KBM-7 (cell line): ENCODE data around the gene OR12D2.
A peak's percentile ranks its signal among the peaks of the same experiment; 100 is the strongest.
"Not testable (repeated sequence)": the region's sequence is repeated elsewhere in the genome, so short reads cannot be mapped to it uniquely, and the experiment has no call there.

Source experiments
- DNase-seq: peaks from one replicate; pipeline ENCODE4 v3.0.0-alpha.2; 2015
- in situ Hi-C: fragments of 300-500 bp; cut with MboI; formaldehyde crosslinking; loops from 2 replicates; pipeline ENCODE4 v1.14.3; 2020; ENCODE audit warnings: low sequenced_read_pairs, low pct_unique_long_range_greater_than_20kb, mixed read lengths

Gene OR12D2, protein sequence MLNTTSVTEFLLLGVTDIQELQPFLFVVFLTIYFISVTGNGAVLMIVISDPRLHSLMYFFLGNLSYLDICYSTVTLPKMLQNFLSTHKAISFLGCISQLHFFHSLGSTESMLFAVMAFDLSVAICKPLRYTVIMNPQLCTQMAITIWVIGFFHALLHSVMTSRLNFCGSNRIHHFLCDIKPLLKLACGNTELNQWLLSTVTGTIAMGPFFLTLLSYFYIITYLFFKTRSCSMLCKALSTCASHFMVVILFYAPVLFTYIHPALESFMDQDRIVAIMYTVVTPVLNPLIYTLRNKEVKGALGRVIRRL

DNA sequence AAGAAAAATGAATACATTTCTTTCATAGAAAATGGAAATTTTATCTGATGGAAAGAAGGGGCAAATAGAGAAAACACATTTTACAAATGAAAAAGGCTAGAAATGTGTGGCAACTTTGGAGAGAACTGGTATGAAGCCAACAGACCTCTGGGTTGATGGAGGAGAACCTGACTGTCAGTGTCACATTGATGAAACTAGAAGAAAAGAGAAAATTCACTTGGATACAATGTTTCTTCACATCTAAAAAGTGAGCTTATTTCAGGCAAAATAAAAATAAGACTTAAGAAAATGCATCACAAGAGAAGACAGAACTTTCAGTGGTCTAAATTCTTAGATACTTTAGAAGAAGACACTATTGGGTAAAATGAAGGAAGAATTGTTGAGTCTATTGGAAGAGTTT, at the start of gene OR12D2:
Gene OR12D2, plus strand, starts transcription at position 301 of the 400 bp plus-strand sequence. CDS start 1,069 bp downstream, outside the sequence.
- in situ Hi-C loops: no loop called here
- DNase-seq: no peak

DNA sequence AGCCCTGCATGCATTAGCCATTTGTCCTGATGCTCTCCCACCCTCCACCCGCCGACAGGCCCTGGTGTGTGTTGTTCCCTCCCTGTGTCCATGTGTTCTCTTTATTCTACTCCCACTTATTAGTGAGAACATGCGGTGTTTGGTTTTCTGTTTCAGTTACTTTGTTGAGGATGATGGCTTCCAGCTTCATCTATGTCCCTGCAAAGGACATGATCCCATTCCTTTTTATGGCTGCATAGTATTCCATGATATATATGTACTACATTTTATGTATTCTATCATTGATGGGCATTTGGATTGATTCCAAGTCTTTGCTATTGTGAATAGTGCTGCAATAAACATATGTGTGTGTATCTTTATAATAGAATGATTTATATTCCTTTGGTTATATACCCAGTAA, 46.1 kb upstream of the OR12D2 start:
- DNase-seq, in situ Hi-C loops: not testable (repeated sequence)

DNA sequence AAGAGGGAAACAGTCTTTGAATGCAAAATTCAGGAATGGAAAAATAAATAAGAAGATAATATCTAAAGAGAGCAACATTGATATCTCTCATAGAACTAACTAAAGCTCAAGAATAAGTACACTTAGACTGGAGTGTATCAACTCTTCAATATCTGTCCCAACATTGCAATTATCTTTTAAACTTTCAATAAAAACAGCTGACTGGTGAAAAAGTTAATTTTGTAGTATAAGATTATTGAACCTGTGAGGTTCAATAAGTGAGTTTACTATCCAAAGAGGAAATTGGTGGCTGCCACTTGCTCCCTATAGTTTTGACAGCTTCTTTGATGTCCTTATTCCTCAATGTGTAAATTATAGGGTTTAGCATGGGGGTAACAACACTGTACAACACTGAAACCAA, 40.5 kb upstream of the OR12D2 start:
- no peak for DNase-seq
- in situ Hi-C loops: no loop called here

DNA sequence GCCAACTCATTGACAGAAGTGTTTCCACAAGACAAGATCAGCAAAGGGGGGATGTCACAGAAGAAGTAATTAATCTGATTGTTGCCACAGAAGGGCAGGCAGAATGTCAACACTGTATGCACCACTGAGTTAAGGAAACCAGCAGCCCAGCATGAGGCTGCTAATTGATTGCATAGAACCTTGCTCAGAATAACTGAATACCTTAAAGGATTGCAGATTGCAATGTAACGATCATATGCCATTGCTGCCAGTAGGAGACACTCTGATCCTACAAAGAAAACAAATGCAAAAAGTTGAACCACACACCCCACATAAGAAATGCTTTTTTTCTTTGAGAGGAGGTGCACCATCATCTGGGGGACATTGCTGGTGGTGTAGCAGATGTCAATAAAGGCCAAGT, 39.8 kb upstream of the OR12D2 start:
- peak; percentile 4 for DNase-seq
- in situ Hi-C loops: no loop called here

DNA sequence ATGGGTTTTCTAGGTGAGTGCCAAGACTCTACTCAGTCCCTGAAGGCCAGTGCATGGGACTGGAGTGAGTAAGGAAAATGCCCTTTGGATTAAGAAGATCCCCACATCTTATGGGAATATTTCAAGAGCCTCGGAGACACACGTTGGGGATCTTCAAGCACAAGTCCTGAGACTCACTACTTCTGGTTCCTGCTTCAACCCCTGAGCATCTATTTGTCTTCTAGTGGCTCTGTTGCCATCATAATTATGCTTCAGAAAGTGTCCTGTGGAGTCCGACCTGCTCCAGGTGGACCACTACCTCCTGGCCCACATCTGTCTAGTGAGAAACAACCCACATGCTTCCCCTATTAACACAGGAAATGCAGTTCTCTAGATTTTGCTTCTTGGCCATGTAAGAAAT, 26.7 kb upstream of the OR12D2 start, which contains the start of gene OR5V1:
Gene OR5V1, minus strand, starts transcription at position 101 of the 400 bp plus-strand sequence. CDS start 12,670 bp downstream, outside the sequence.
- no peak for DNase-seq
- in situ Hi-C loops: no loop called here

DNA sequence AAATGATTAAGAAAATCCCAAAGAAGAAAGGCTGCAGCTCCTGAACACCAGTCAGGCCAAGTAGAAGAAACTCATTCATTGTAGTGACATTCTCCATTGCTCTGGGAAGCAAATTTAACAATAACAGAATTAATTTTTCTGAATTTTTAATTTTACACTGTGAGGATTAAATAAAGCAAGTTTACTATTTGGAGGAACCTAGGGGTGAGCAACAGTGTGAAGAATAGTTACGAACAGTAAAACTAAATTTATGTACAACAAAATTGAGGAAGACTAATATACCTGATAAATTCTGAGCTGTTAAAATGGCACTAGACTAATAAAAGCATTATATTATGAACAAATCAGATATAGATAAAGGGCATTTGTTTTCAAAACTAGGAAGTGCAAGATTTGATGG, 20.2 kb upstream of the OR12D2 start, which contains the start of gene OR12D3:
Gene OR12D3, minus strand, starts transcription at position 101 of the 400 bp plus-strand sequence. Its CDS starts 4 bp downstream, at position 97.
- in situ Hi-C loops: no loop called here
- DNase-seq: no peak

DNA sequence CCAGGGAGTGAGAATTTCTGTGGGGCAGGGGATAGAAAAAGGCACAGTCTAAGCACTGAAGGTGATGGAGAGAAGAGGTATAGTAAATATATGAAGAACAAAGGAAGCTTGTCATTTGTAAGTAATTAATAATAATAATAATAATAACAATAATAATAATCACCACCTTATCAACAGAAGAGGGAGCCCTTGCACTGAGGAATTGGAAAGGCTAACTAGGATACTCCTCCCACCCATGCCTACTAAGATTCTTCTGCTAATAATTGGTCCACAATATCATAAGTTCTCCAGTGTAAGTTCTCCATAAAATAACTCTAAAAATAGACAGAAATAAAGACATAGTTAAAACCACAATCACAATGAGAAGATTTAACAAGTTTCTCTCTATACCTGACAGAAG, 19.4 kb upstream of the OR12D2 start:
- in situ Hi-C loops: no loop called here
- no peak for DNase-seq

DNA sequence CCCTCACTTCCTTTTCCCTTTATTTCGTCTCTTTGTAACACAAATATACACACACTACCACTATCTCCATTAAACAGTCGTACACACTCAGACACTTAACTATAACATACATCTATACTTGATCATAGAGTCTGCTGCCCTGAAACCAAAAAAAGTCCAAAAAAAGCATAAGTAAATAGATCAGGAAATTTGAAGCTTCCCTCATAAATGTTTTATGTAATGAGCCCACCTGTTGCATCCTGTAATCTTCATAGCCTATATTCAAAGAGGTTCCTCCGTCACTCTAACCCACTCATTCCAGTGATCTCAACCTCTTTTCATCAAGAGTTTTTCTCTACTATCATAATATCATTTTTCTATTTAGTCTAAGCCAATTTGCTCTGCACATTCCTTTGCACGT, 6.9 kb upstream of the OR12D2 start:
- in situ Hi-C loops: no loop called here
- DNase-seq: no peak

DNA sequence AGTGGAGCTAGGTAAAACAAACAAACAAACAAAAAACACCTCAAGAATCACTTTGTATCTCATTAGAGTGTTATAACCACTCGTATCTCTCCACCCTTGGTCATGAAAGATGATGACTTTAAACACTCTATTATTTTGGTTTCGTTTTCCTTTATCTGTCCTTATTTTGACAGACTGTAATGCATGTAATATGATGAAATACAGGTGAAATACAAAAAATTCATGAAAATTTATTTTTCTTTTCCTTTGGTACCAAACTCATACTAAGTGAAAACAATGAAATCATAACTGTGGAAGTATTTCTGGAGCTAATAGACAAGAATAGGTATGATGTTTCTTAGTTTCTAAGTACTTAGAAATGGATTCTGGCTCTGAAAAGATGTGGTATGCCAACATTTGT, 4.1 kb downstream of the OR12D2 start:
- no peak for DNase-seq
- in situ Hi-C loops: no loop called here

DNA sequence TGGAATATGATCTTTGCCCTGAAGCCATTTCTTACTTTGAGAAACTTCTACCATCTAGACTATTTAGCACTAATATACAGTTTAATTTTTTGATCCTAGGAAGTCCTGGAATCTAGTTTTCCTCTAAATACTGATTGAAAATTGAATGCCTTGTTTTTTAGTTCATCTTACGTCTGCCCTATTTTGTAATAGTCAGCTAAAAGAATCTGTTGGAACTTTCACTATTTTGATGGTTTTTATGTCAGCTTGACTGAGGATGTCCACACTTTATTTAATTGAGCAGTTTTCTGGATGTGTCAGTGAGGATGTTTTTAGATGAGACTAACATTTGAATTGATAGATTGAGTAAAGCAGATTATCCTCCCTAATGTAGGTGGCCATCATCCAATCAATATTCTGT, 8.4 kb downstream of the OR12D2 start:
- DNase-seq: no peak
- in situ Hi-C loops: no loop called here

DNA sequence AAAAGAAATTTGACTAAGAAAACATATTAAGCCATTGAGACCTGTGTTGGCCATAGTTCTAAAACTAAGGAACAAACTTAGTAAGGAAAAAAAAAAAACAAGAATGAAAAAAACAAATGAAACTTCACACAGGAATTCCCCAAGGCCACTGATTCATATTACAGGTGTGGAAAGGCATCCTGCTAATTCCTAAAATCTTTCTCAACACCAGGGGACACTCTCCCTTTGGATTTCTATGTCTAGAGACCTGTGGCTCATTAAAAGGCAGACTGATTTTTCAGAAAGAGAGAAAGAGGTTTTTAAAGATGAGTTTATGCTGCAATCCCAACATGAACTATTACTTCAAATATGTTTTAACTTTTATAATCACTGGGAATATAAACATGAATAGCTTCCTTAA, 19.2 kb downstream of the OR12D2 start, which contains the start of gene OR12D1:
Gene OR12D1, plus strand, starts transcription at position 341 of the 400 bp plus-strand sequence.
- in situ Hi-C loops: no loop called here
- peak; percentile 3 for DNase-seq

DNA sequence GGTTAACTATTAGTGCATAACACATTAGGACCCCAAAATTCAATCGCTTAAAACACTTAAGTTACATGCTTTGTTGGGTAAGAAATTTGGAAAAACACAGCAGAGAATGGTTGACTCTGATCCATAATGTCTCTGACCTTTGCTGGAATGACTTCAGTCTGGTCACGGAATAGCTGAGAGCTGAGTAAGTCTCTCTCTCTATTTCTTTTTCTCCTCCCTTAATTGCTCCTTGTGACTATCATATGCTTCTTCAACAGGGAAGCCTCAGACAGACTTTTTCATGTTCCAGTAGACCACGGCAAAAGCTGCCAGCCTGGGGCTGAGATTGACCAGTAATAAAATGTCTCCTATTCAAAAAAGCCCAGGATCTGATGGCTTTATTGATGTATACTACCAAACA, 24.1 kb downstream of the OR12D2 start:
- DNase-seq: no peak
- in situ Hi-C loops: no loop called here

DNA sequence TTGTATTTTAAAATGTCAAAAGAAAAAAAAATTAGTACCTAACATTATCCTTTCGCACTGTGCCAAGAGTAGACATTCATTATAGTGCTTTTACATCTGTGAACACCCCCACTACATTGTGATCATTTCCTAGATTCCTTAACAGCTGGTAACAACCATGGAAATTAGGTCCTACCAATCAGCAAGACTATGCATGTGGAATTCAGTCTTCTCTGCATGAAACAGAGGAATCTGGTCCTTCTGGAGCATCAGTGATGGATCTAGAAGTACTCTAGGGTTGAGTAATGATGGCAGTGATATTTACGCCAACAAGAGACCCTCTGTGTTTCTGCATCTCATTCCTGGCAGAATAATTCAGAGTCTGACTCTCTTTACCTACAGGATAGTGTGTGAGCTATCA, 28.7 kb downstream of the OR12D2 start:
- in situ Hi-C loops: no loop called here
- no peak for DNase-seq

DNA sequence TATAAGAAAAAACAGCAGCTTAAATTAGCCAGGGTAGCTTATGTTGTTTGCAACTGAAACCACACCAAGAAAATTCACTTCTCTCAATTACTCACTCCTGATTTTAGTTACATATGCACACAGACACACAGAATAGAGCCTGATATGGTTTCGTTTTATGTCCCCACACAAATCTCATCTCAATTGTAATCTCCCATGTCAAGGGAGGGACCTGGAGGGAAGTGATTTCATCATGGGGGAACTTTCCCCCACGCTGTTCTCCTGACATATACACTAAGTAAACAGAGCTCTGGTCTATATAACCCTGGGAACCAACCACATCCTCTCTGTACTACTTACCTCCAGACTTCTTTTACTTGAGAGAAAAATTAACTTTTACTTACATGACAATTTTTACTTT, 29.1 kb downstream of the OR12D2 start:
- DNase-seq: peak; percentile 3
- in situ Hi-C loops: no loop called here

DNA sequence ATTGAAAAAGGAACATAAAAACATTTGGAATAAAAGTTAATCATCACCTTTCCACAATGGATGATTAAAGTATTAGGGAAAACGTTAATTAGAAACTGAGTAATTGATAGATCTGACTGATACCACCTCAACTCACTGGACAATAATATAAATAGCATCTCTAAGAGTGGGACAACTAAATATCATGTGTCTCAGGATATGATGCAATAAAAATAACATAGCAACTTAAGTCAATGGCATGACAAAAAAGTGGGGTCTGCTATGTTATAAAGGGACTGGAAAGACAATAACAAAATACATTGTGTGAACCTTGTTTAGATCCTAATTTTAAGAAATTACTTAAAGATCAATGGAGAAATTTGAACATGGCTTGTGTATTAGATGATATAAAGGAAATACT, 29.6 kb downstream of the OR12D2 start:
- in situ Hi-C loops: no loop called here
- DNase-seq: no peak

DNA sequence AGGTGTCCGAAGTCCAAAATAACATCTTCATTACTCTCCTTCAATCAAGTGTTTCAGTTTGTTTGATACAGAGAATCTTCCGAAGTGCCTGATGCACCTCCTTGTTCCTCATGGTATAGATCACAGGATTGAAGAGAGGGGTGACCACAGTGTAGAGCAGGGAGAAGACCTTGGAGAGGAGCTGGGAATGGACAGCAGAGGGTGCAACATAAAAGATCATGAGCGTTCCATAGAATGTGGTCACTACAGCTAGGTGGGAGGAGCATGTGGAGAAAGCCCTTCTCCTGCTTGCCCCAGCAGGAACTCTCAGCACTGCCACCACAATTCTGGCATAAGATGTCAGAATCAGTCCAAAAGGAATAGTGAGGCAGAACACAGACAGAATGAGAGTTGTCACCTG, 31.2 kb downstream of the OR12D2 start:
- in situ Hi-C loops: no loop called here
- DNase-seq: no peak

DNA sequence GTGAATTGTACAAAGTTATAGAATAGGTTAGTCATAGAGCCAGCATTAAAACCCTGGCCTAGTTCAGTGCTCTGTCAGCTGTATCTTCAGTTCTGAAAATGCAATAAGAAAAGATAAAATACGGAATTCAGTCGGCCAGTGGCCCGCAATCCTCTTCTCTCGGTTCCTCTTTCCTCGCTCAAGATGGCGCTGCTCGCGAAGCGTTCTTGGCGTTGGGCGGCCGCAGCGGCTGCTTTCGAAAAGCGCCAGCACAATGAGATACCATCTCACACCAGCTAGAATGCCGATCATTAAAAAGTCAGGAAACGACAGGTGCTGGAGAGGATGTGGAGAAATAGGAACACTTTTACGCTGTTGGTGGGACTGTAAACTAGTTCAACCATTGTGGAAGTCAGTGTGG, 41.3 kb downstream of the OR12D2 start:
- in situ Hi-C loops, DNase-seq: not testable (repeated sequence)

DNA sequence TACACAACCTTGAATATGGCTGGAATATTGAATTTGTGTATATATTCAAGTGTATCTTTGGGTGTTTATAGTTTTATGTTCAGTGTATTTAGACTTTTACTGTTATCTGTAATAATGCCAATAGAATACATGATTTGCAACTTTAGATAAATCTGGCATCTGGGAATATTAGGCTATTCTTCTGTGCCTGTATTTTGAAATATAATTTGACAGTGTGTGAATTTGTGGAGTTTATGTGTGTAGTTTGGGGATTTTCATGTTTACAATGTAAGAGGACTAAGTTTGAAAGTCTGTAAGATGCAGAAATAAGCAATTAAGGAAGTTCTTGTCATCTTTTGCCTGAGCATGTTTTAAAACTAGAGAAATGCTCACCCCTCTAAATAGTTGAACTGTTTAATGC, 43.6 kb downstream of the OR12D2 start, which contains the start of gene OR10C1:
Gene OR10C1, plus strand, starts transcription at position 301 of the 400 bp plus-strand sequence. CDS start 710 bp downstream, outside the sequence.
- no peak for DNase-seq
- in situ Hi-C loops: no loop called here

DNA sequence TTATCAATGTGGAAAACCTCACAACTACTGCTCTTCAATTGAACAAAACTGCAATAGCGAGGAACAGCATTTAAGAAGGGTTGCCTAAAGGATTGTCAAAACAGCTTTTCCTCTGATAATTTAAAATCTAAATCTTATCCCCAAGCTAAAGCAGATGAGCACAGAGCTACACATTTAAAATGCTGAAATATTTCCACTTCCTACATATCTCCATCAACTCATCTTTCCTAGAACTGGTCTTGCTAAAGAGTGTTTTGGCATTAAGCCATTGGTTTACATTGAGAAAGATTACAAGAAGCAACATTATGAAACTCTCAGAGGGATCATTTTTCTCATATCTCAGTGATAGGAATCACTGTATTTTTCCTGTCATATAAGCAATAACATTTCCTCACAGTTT, 47.3 kb downstream of the OR12D2 start:
- in situ Hi-C loops: no loop called here

DNA sequence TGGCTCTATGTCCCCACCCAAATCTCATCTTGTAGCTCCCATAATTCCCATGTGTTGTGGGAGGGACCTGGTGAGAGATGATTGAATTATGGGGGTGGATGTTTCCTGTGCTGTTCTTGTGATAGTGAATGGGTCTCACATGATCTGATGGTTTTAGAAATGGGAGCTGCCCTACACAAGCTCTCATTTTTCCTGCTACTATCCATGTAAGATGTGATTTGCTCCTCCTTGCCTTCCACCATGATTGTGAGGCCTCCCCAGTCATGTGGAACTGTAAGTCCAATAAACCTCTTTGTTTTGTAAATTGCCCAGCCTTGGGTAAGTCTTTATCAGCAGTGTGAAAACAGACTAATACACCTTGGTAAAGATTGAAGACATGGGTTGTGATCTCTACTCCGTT, 48.6 kb downstream of the OR12D2 start:
- in situ Hi-C loops, DNase-seq: not testable (repeated sequence)

More for the DNA sequence above, 47.3 kb downstream of the OR12D2 start:
- no peak for DNase-seq
